ENCODE results near the gene KIAA1328.

KIAA1328 gene

GRCh38 chr18:37246779-37247340 lies 417.9 kb downstream of the KIAA1328 start:
- TF ChIP-seq, protein P1, sequence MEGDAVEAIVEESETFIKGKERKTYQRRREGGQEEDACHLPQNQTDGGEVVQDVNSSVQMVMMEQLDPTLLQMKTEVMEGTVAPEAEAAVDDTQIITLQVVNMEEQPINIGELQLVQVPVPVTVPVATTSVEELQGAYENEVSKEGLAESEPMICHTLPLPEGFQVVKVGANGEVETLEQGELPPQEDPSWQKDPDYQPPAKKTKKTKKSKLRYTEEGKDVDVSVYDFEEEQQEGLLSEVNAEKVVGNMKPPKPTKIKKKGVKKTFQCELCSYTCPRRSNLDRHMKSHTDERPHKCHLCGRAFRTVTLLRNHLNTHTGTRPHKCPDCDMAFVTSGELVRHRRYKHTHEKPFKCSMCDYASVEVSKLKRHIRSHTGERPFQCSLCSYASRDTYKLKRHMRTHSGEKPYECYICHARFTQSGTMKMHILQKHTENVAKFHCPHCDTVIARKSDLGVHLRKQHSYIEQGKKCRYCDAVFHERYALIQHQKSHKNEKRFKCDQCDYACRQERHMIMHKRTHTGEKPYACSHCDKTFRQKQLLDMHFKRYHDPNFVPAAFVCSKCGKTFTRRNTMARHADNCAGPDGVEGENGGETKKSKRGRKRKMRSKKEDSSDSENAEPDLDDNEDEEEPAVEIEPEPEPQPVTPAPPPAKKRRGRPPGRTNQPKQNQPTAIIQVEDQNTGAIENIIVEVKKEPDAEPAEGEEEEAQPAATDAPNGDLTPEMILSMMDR (conservative IDR thresholded peaks at IDR 0.05; ENCODE audit: low read length) = no peak
- DNase-seq (ENCODE audit: low read depth) = no peak
- H3K4me3 ChIP-seq (ENCODE audit: low read length) = no peak overlapping the region

- H3K4me3 ChIP-seq (ENCODE audit: low read length) = no peak overlapping the region
- TF ChIP-seq, protein P1 (conservative IDR thresholded peaks at IDR 0.05; ENCODE audit: low read length) = no peak
- no peak for DNase-seq (ENCODE audit: low read depth)
Measured at GRCh38 chr18:37247497-37248161, 418.7 kb downstream of the KIAA1328 start.

DNA sequence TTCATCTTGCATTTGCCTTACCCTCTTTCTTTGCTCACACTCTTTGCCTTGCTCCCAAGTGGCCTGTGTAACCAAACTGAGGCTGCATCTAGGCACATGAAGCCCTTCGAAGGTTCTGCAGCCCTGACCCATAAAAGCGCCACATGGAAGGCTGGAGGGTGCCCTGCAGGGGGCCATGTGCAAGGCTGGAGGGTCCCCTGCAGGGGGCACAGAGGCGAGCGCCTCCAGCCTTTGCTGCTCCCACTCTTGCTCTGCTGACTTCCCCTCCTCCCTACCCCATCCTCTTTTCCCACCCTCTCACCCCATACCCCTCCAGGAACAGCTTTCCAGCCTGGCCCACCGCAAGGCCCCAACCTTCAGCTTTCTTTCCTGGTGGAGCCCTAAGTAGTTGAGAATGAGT lies 419.4 kb downstream of the KIAA1328 start:
- DNase-seq (ENCODE audit: low read depth) = no peak
- TF ChIP-seq, protein P1 (conservative IDR thresholded peaks at IDR 0.05; ENCODE audit: low read length) = no peak
- H3K4me3 ChIP-seq (ENCODE audit: low read length) = no peak overlapping the region

GRCh38 chr18:37249171-37249886 lies 420.4 kb downstream of the KIAA1328 start:
- TF ChIP-seq, protein P1 (conservative IDR thresholded peaks at IDR 0.05; ENCODE audit: low read length) = no peak

GRCh38 chr18:37249895-37250618 lies 421.1 kb downstream of the KIAA1328 start:
- DNase-seq (ENCODE audit: low read depth) = no peak
- H3K4me3 ChIP-seq (ENCODE audit: low read length) = no peak overlapping the region
- TF ChIP-seq, protein P1 (conservative IDR thresholded peaks at IDR 0.05; ENCODE audit: low read length) = no peak

More at GRCh38 chr18:37249171-37249886, 420.4 kb downstream of the KIAA1328 start:
- DNase-seq (ENCODE audit: low read depth) = no peak
- no peak overlapping the region for H3K4me3 ChIP-seq (ENCODE audit: low read length)

DNA sequence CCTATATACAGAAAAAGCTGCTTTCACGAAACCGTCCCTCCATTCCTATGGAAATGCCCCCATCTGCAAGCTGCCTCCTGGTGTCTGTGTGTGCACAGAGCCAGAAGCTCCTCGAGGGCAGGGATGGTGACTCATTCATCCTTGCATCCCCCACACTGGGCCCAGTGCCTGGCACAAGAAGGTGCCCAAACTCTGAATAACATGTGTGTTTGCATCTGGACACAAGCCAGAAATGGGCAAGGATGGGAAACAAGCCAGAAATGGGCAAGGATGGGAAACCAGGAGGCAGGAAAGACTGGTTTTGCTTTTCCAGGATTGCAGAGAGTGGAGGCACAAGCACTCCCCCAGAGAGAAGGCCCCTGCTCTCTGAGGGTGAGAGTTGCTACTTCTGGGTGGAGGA lies 422.8 kb downstream of the KIAA1328 start:
- no peak overlapping the region for H3K4me3 ChIP-seq (ENCODE audit: low read length)
- no peak for DNase-seq (ENCODE audit: low read depth)
- TF ChIP-seq, protein P1 (conservative IDR thresholded peaks at IDR 0.05; ENCODE audit: low read length) = no peak

All from AG10803 (cell line).